Mesenchymal stem cell (in vitro differentiated cells and primary cell): ENCODE data around the gene ADORA2B.
A peak's percentile ranks its signal among the peaks of the same experiment; 100 is the strongest.

ENCODE experiments used
- DNase-seq: peaks from one replicate; pipeline ENCODE4 v3.0.0-alpha.2; 2013
- H2AFZ ChIP-seq: one replicate; pipeline ENCODE4 v1.6.1; 2013; ENCODE audit warnings: low read depth, mild to moderate bottlenecking, control low read depth, inconsistent platforms, low read length, moderate library complexity
- H2AK5ac ChIP-seq: 2 replicates; pipeline ENCODE4 v1.6.1; 2013; ENCODE audit warnings: low read length, moderate library complexity, mild to moderate bottlenecking, inconsistent platforms; ENCODE audit not compliant: severe bottlenecking
- H2BK120ac ChIP-seq: one replicate; pipeline ENCODE4 v1.6.1; 2013; ENCODE audit warnings: low read depth, mild to moderate bottlenecking, inconsistent platforms, low read length, moderate library complexity
- H2BK12ac ChIP-seq, 2 experiments: one replicate each; pipeline ENCODE4 v1.6.1; 2013; ENCODE audit warnings: inconsistent platforms in 2 of 2, low read length in 2 of 2, mild to moderate bottlenecking in 2 of 2, moderate library complexity in 2 of 2, control low read depth in 1 of 2
- H2BK15ac ChIP-seq: one replicate; pipeline ENCODE4 v1.6.1; 2013; ENCODE audit warnings: mild to moderate bottlenecking, low read depth, inconsistent platforms; ENCODE audit not compliant: poor library complexity, severe bottlenecking
- H2BK5ac ChIP-seq: 2 replicates; pipeline ENCODE4 v1.6.1; 2013; ENCODE audit warnings: low read depth, mild to moderate bottlenecking, low read length, control low read depth, inconsistent platforms; ENCODE audit not compliant: poor library complexity, severe bottlenecking
- H3K14ac ChIP-seq, 2 experiments: one replicate each; pipeline ENCODE4 v1.6.1; 2013; ENCODE audit warnings: inconsistent platforms in 2 of 2, low read length in 2 of 2, control low read depth in 1 of 2, mild to moderate bottlenecking in 1 of 2, moderate library complexity in 1 of 2
- H3K18ac ChIP-seq, 2 experiments: one replicate each; pipeline ENCODE4 v1.6.1; 2013; ENCODE audit warnings: inconsistent platforms in 2 of 2, low read length in 2 of 2, control low read depth in 1 of 2, low read depth in 1 of 2, mild to moderate bottlenecking in 1 of 2
- H3K23ac ChIP-seq, 2 experiments: one replicate each; pipeline ENCODE4 v1.6.1; 2013; ENCODE audit warnings: inconsistent platforms in 2 of 2, low read length in 2 of 2, mild to moderate bottlenecking in 2 of 2, moderate library complexity in 2 of 2, control low read depth in 1 of 2
- H3K27ac ChIP-seq: 2 replicates; pipeline ENCODE4 v1.5.1; 2013; ENCODE audit warnings: mild to moderate bottlenecking, moderate library complexity, low read length, control low read depth, inconsistent platforms; ENCODE audit not compliant: poor library complexity, severe bottlenecking
- H3K27me3 ChIP-seq, 2 experiments: 2 replicates each; pipeline versions ENCODE4 v1.6.1 to v1.7.0; 2013; ENCODE audit warnings: low read length in 2 of 2, mild to moderate bottlenecking in 2 of 2, moderate library complexity in 2 of 2, control low read depth in 1 of 2, inconsistent platforms in 1 of 2; ENCODE audit not compliant: control insufficient read depth in 1 of 2, insufficient read depth in 1 of 2
- H3K36me3 ChIP-seq, 2 experiments: 2 replicates each; pipeline versions ENCODE4 v1.6.1 to v1.7.0; 2013; ENCODE audit warnings: low read length in 2 of 2, control low read depth in 1 of 2, inconsistent platforms in 1 of 2, low read depth in 1 of 2, mild to moderate bottlenecking in 1 of 2; ENCODE audit not compliant: insufficient read depth in 2 of 2, control insufficient read depth in 1 of 2
- H3K4ac ChIP-seq, 2 experiments: one replicate each; pipeline ENCODE4 v1.6.1; 2013; ENCODE audit warnings: inconsistent platforms in 2 of 2, low read length in 2 of 2, mild to moderate bottlenecking in 2 of 2, moderate library complexity in 2 of 2, control low read depth in 1 of 2, low read depth in 1 of 2
- H3K4me1 ChIP-seq: 2 replicates; pipeline ENCODE4 v1.6.1; 2013; ENCODE audit warnings: low read depth, low read length, control low read depth; ENCODE audit not compliant: control insufficient read depth, insufficient read depth
- H3K4me2 ChIP-seq: 2 replicates; pipeline ENCODE4 v1.6.1; 2013; ENCODE audit warnings: low read length, mild to moderate bottlenecking, inconsistent platforms; ENCODE audit not compliant: poor library complexity, severe bottlenecking
- H3K4me3 ChIP-seq, 2 experiments: 2 replicates each; pipeline versions ENCODE4 v1.5.1 to v1.7.0; 2013; ENCODE audit warnings: low read length in 2 of 2, mild to moderate bottlenecking in 2 of 2, control low read depth in 1 of 2, low read depth in 1 of 2; ENCODE audit not compliant: insufficient read depth in 1 of 2
- H3K79me1 ChIP-seq: replicated peaks from 2 replicates; pipeline ENCODE4 v1.6.1; 2013; ENCODE audit warnings: mild to moderate bottlenecking, control low read depth, low read length, inconsistent platforms; ENCODE audit not compliant: poor library complexity, severe bottlenecking
- H3K9ac ChIP-seq: 2 replicates; pipeline ENCODE4 v1.7.0; 2013; ENCODE audit warnings: mild to moderate bottlenecking, low read length, moderate library complexity
- H3K9me3 ChIP-seq: 2 replicates; pipeline ENCODE4 v1.7.0; 2013; ENCODE audit warnings: mild to moderate bottlenecking, low read length; ENCODE audit not compliant: control insufficient read depth
- H4K8ac ChIP-seq: one replicate; pipeline ENCODE4 v1.6.1; 2013; ENCODE audit warnings: inconsistent platforms, mild to moderate bottlenecking, low read length, moderate library complexity
- H4K91ac ChIP-seq: one replicate; pipeline ENCODE4 v1.6.1; 2013; ENCODE audit warnings: mild to moderate bottlenecking, low read length, inconsistent platforms
- WGBS: methylation state at CpG from one replicate; pipeline ENCODE4 v1.1.7; 2013; ENCODE audit warnings: mixed read lengths; 5-methylcytosine and 5-hydroxymethylcytosine counted together

Gene ADORA2B

DNA sequence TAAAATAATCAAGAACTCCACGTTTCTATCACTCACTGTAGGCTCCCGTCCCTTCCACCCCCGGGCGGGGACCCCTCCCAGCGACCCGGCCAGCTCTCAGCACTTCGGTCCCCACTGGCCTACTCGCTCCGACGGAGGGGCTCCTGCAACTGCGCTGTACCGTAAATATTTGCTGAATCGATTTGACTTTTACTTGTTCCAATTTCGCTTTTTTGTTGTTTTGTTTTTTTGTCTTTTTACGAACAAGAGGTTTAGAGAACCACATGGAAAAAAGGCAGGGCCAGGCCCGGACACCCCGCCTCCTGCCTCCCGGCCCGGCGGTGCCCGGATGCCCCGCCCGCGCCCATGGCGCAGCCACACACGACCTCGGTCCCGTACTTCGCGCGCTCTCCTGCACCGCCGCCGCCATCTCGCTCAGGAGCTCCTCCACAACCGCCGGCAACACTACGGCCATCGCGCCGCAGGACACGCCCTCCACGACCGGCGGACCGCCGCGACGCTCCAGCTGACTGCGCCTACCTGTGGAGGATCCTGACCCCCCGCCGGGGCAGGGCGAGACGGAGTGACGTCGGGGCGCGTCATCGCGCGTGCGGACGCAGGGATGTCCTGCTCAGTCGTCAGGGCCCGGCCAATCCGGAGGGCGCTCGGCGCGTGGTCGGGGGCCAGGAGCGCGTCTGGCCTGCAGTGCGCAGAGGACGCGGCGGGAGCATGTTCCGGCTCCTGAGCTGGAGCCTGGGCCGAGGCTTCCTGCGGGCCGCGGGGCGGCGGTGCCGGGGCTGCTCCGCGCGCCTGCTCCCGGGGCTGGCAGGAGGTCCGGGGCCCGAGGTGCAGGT, 54.4 kb downstream of the ADORA2B start, which contains the start of the genes TTC19 and ZSWIM7:
TTC19 (plus strand) TSS at position 684 of the 833 bp plus-strand sequence; CDS start at position 709, 25 bp downstream.
ZSWIM7 (minus strand) TSS at position 564 of the 833 bp plus-strand sequence; CDS start at position 454, 110 bp downstream.
- peak within 1 kb of the TSS; percentile 100 for H4K91ac ChIP-seq
- H3K23ac ChIP-seq = peak within 1 kb of the TSS in 1 of 2 experiments; percentile 15
- no peaks in the 10 kb centered on the region for H3K4me1 ChIP-seq
- H3K4me3 ChIP-seq = peak within 1 kb of the TSS; percentile 84 to 95
- peak within 1 kb of the TSS; percentile 96 for H3K27ac ChIP-seq
- peak within 1 kb of the TSS; percentile 99 for H3K9ac ChIP-seq
- peak within 1 kb of the TSS; percentile 94 for H2BK5ac ChIP-seq
- H3K4ac ChIP-seq = peak within 1 kb of the TSS; percentile 13 to 96
- no peak within 1 kb of the TSS for H2AK5ac ChIP-seq
- peaks cover 13 to 39% of the 10 kb centered on the region in 2 experiments for H3K36me3 ChIP-seq
- H2BK15ac ChIP-seq = peak within 1 kb of the TSS; percentile 83
- H3K9me3 ChIP-seq = peaks cover 8% of the 10 kb centered on the region
- H3K14ac ChIP-seq = peak within 1 kb of the TSS; percentile 74 to 97
- H2BK120ac ChIP-seq = peak within 1 kb of the TSS; percentile 89
- peak within 1 kb of the TSS; percentile 80 to 89 for H2BK12ac ChIP-seq
- peak within 1 kb of the TSS; percentile 100 for H4K8ac ChIP-seq
- peaks cover 24% of the 10 kb centered on the region for H3K79me1 ChIP-seq
- 1% methylated on average over 64 of the region's 91 CpGs for WGBS
- H3K27me3 ChIP-seq = no peaks in the 10 kb centered on the region
- peak within 1 kb of the TSS; percentile 98 to 99 for H3K18ac ChIP-seq
- peak within 1 kb of the TSS; percentile 97 for H2AFZ ChIP-seq
- peak within 1 kb of the TSS; percentile 84 for H3K4me2 ChIP-seq
- DNase-seq = peak; percentile 94

DNA sequence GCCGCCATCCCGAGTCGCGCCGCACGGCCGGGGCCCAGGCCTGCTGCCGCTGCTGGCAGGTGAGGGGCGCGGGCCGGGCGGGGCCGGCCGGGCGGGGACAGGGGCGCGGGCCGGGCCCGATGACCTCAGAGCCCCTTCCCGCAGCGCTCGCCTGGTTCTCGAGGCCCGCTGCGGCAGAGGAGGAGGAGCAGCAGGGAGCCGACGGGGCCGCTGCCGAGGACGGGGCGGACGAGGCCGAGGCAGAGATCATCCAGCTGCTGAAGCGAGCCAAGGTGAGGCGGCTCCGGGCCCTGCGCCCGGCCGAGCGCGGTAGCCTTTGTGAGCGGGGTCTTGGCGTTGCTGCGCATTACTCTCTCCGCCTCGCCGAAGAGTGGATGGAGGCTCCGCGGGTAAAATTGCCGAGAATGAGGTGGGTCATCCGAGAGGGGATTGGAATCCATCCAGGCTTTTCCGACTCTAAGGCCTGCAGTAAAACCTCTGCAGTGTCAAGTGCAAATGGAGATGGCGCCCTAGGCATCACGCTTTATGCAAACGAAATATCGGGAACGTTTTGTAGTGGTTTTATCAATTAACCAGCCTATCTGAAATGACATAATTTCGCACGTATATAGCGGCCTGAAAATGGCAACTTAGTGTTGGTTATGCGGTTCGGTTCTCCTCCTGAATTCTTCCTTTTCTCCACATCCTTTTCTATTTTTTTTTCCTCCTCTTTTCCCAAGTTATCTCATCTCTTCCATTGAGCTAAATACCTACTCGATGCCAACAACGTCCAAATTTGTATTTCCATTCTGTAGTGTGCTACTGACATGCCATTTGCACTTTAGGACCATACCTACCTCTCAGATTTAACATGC, 55.3 kb downstream of the ADORA2B start:
- peak overlapping the region; percentile 84 to 95 for H3K4me3 ChIP-seq

DNA sequence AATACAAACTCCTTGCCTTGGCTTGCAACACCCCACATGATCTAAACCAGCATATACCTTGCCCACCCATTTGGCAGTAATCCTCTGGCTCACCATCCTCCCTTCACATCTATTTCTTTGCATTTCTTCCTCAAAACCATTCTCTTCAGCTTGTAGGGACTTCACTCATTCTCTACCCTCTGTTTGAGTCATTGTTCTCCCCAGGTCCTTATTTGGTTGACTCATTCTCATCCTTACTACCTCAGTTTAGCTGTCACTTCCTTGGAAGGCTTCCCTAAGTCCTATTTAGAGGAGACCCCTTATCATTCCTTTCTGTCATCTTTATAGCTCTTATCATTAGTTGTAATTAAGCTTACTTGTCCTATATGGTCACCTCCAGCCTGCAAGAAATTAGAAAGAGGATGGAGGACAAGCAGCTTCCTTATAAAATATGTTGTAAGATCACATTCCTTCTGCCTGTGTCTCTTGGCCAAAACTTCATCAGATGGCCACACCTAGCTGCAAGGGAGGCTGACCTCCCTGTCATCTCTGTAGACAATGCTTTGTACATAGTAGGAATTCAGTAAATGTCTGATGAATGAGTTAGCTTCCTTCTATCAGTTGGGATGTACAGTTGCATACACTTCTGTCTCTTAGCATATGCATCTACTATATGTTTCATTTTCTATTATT, 56.4 kb downstream of the ADORA2B start:
- Histone ChIP-seq H2AFZ (no peak overlapping the region), H2AK5ac (no peak overlapping the region), H3K36me3 (peaks cover 19 to 53% of the 10 kb centered on the region in 2 experiments), H2BK12ac (no peak overlapping the region), H3K23ac (no peak overlapping the region), H2BK15ac (no peak overlapping the region), H3K4me3 (peak overlapping the region in 1 of 2 experiments; percentile 84), H3K4me1 (no peaks in the 10 kb centered on the region), H3K18ac (no peak overlapping the region), H4K8ac (no peak overlapping the region), H3K27ac (no peak overlapping the region), H3K4ac (no peak overlapping the region), H3K14ac (no peak overlapping the region), H4K91ac (no peak overlapping the region), H3K4me2 (peak overlapping the region; percentile 84), H3K79me1 (peaks cover 29% of the 10 kb centered on the region), H3K9ac (no peak overlapping the region), H2BK5ac (no peak overlapping the region), H3K9me3 (peaks cover 8% of the 10 kb centered on the region), H3K27me3 (no peaks in the 10 kb centered on the region), H2BK120ac (no peak overlapping the region)
- DNase-seq = no peak

More for the DNA sequence above, 55.3 kb downstream of the ADORA2B start:
- H3K27ac ChIP-seq = peak overlapping the region; percentile 45
- H3K14ac ChIP-seq = peak overlapping the region; percentile 74 to 85
- peak overlapping the region in 1 of 2 experiments; percentile 15 for H3K23ac ChIP-seq
- no peaks in the 10 kb centered on the region for H3K27me3 ChIP-seq
- H2BK15ac ChIP-seq = no peak overlapping the region
- peak overlapping the region; percentile 61 for H4K91ac ChIP-seq
- H2BK5ac ChIP-seq = no peak overlapping the region
- peak overlapping the region; percentile 69 for H4K8ac ChIP-seq
- H2BK120ac ChIP-seq = peak overlapping the region; percentile 54
- peak; percentile 55 for DNase-seq
- peaks cover 26% of the 10 kb centered on the region for H3K79me1 ChIP-seq
- H2AFZ ChIP-seq = peak overlapping the region; percentile 70
- H3K4me1 ChIP-seq = no peaks in the 10 kb centered on the region
- WGBS = 2% methylated on average over 58 of the region's 64 CpGs
- no peak overlapping the region for H2AK5ac ChIP-seq
- peak overlapping the region; percentile 84 for H3K4me2 ChIP-seq
- H3K9me3 ChIP-seq = peaks cover 8% of the 10 kb centered on the region
- H2BK12ac ChIP-seq = peak overlapping the region in 1 of 2 experiments; percentile 80
- peaks cover 16 to 42% of the 10 kb centered on the region in 2 experiments for H3K36me3 ChIP-seq
- H3K18ac ChIP-seq = peak overlapping the region; percentile 77 to 99
- peak overlapping the region; percentile 99 for H3K9ac ChIP-seq
- H3K4ac ChIP-seq = peak overlapping the region; percentile 13 to 40
